Upper lobe of left lung (tissue), 4 donors: Measurements from ENCODE around the gene NAIF1.
"Not testable (repeated sequence)": the region's sequence is repeated elsewhere in the genome, so short reads cannot be mapped to it uniquely, and the experiment has no call there.

ENCODE experiments used
- POLR2AphosphoS5 ChIP-seq, 2 donors: sonication (generic); formaldehyde crosslinking; IDR thresholded peaks; one replicate each; pipeline ENCODE4 v1.5.1; 2017; ENCODE audit warnings: antibody characterized with exemption in 2 of 2
- TF ChIP-seq, protein P1 (sequence below), 6 experiments: fragments of 450-650 bp in 4 of 6; fragments of 200-600 bp in 2 of 6; sonication (generic) in 2 of 6; IDR thresholded peaks; one replicate each; pipeline ENCODE4 v1.5.1; 2016 to 2019; ENCODE audit warnings: antibody characterized with exemption in 6 of 6

DNA sequence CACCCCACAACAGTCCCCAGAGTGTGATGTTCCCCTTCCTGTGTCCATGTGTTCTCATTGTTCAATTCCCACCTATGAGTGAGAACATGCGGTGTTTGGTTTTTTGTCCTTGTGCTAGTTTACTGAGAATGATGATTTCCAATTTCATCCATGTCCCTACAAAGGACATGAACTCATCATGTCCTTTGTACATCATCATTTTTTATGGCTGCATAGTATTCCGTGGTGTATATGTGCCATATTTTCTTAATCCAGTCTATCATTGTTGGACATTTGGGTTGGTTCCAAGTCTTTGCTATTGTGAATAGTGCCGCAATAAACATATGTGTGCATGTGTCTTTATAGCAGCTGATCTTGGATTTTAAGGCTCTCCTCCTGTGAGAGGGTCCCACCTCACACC, 26.3 kb downstream of the NAIF1 start:
- TF ChIP-seq, protein P1, sequence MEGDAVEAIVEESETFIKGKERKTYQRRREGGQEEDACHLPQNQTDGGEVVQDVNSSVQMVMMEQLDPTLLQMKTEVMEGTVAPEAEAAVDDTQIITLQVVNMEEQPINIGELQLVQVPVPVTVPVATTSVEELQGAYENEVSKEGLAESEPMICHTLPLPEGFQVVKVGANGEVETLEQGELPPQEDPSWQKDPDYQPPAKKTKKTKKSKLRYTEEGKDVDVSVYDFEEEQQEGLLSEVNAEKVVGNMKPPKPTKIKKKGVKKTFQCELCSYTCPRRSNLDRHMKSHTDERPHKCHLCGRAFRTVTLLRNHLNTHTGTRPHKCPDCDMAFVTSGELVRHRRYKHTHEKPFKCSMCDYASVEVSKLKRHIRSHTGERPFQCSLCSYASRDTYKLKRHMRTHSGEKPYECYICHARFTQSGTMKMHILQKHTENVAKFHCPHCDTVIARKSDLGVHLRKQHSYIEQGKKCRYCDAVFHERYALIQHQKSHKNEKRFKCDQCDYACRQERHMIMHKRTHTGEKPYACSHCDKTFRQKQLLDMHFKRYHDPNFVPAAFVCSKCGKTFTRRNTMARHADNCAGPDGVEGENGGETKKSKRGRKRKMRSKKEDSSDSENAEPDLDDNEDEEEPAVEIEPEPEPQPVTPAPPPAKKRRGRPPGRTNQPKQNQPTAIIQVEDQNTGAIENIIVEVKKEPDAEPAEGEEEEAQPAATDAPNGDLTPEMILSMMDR (IDR thresholded peaks at IDR 0.05): not testable (repeated sequence)
- TF ChIP-seq POLR2AphosphoS5 (IDR thresholded peaks at IDR 0.05): not testable (repeated sequence)
